GM23338 (cell line): Measurements from ENCODE around the gene MAP1LC3A.

Experiments
- CTCF ChIP-seq, 2 experiments: fragments of 200-600 bp in 1 of 2; sonication (generic) in 1 of 2; conservative IDR thresholded peaks; 2 replicates each; pipeline versions ENCODE4 v1.5.1 to v1.6.1; 2016 to 2017; ENCODE audit warnings: antibody characterized with exemption in 2 of 2, low read depth in 2 of 2, mild to moderate bottlenecking in 2 of 2, moderate library complexity in 1 of 2
- EZH2 ChIP-seq: fragments of 200-600 bp; sonication (generic); IDR thresholded peaks from one replicate; pipeline ENCODE4 v1.8.0; 2017; ENCODE audit warnings: antibody characterized with exemption, mild to moderate bottlenecking, low read depth; ENCODE audit not compliant: unreplicated experiment
- EZH2phosphoT487 ChIP-seq: fragments of 200-600 bp; sonication (generic); IDR thresholded peaks from one replicate; pipeline ENCODE4 v1.8.1; 2018; ENCODE audit warnings: antibody characterized with exemption; ENCODE audit not compliant: unreplicated experiment
- JUNB ChIP-seq: IDR thresholded peaks from one replicate; pipeline ENCODE4 v1.6.1; 2016; ENCODE audit warnings: antibody characterized with exemption; ENCODE audit not compliant: unreplicated experiment
- POLR2AphosphoS5 ChIP-seq: IDR thresholded peaks from 2 replicates; pipeline ENCODE4 v1.6.1; 2016; ENCODE audit warnings: antibody characterized with exemption, low read depth
- REST ChIP-seq: IDR thresholded peaks from one replicate; pipeline ENCODE4 v1.6.1; 2018; ENCODE audit warnings: antibody characterized with exemption; ENCODE audit not compliant: unreplicated experiment
- STAT1 ChIP-seq: IDR thresholded peaks from one replicate; pipeline ENCODE4 v1.6.1; 2016; ENCODE audit warnings: antibody characterized with exemption; ENCODE audit not compliant: unreplicated experiment
- ZNF114 ChIP-seq: fragments of 250-450 bp; sonication (Bioruptor Pico); IDR thresholded peaks from 2 replicates; pipeline ENCODE4 v1.5.0; 2020; ENCODE audit warnings: mild to moderate bottlenecking, moderate library complexity
- ZNF331 ChIP-seq: fragments of 250-450 bp; sonication (Bioruptor Pico); IDR thresholded peaks from 2 replicates; pipeline ENCODE4 v1.5.0; 2020; ENCODE audit warnings: low read depth, mild to moderate bottlenecking, moderate library complexity
- ZNF462 ChIP-seq: fragments of 250-450 bp; sonication (Bioruptor Pico); IDR thresholded peaks from 2 replicates; pipeline ENCODE4 v1.5.0; 2020; ENCODE audit warnings: mild to moderate bottlenecking, moderate library complexity

- TF ChIP-seq CTCF (conservative IDR thresholded peaks at IDR 0.05; ENCODE audit: low read depth in 2 of 2) (no peak), REST (no peak), POLR2AphosphoS5 (no peak), EZH2 (no peak), EZH2phosphoT487 (no peak), STAT1 (no peak), ZNF114 (CRISPR knock-in tag) (no peak), JUNB (no peak), ZNF331 (CRISPR knock-in tag) (no peak), ZNF462 (CRISPR knock-in tag) (no peak)
These were observed 8.6 kb upstream of the MAP1LC3A start for GRCh38 chr20:34549929-34550305.
